ENCODE results near the gene GIGYF2. TPM values are rescaled to one million over a fixed set of nuclear protein-coding genes. Genes with fewer than 3 reads are reported as not detected.

Gene GIGYF2
- total RNA-seq, 1 donor from 2014 or later, result 74.5 TPM

GRCh38 chr2:232878855-232879617 lies 181.9 kb downstream of the GIGYF2 start:
- DNase-seq (ENCODE audit: low spot score), result peak; percentile 62

GRCh38 chr2:232879618-232880494 lies 182.7 kb downstream of the GIGYF2 start:
- DNase-seq (ENCODE audit: low spot score), result peak; percentile 77

GRCh38 chr2:232880764-232881351 lies 183.7 kb downstream of the GIGYF2 start:
- DNase-seq (ENCODE audit: low spot score), result no peak

- peak; percentile 81 for DNase-seq (ENCODE audit: low spot score)
Observed at GRCh38 chr2:232882085-232882484, 185.0 kb downstream of the GIGYF2 start.

- peak; percentile 85 for DNase-seq (ENCODE audit: low spot score)
Observed at GRCh38 chr2:232882505-232883115, 185.5 kb downstream of the GIGYF2 start.

- DNase-seq (ENCODE audit: low spot score), result peak; percentile 84
Observed at GRCh38 chr2:232883116-232883721, 186.1 kb downstream of the GIGYF2 start.

GRCh38 chr2:232884001-232884421 lies 186.9 kb downstream of the GIGYF2 start:
- peak; percentile 89 for DNase-seq (ENCODE audit: low spot score)

- peak; percentile 86 for DNase-seq (ENCODE audit: low spot score)
Observed at GRCh38 chr2:232884549-232885263, 187.6 kb downstream of the GIGYF2 start.

GRCh38 chr2:232885264-232885961 lies 188.3 kb downstream of the GIGYF2 start:
- DNase-seq (ENCODE audit: low spot score), result peak; percentile 73

GRCh38 chr2:232886176-232886575 lies 189.0 kb downstream of the GIGYF2 start:
- peak; percentile 57 for DNase-seq (ENCODE audit: low spot score)

- DNase-seq (ENCODE audit: low spot score), result no peak
Observed at GRCh38 chr2:232886632-232887031, 189.5 kb downstream of the GIGYF2 start.

GRCh38 chr2:232887171-232887850 lies 190.2 kb downstream of the GIGYF2 start:
- DNase-seq (ENCODE audit: low spot score), result peak; percentile 88

GRCh38 chr2:232888099-232888836 lies 191.1 kb downstream of the GIGYF2 start:
- peak; percentile 68 for DNase-seq (ENCODE audit: low spot score)

- DNase-seq (ENCODE audit: low spot score), result no peak
Observed at GRCh38 chr2:232888839-232889529, 191.9 kb downstream of the GIGYF2 start.

GRCh38 chr2:232889876-232890401 lies 192.8 kb downstream of the GIGYF2 start:
- DNase-seq (ENCODE audit: low spot score), result no peak

- DNase-seq (ENCODE audit: low spot score), result peak; percentile 87
Observed at GRCh38 chr2:232890536-232890895, 193.4 kb downstream of the GIGYF2 start.

- DNase-seq (ENCODE audit: low spot score), result no peak
Observed at GRCh38 chr2:232890896-232891601, 193.9 kb downstream of the GIGYF2 start.

Data from mesenteric fat pad (tissue), 1 donor.